A673 (cell line): ENCODE results near the gene SLC3A2. TPM values are rescaled to one million over a fixed set of nuclear protein-coding genes. Genes with fewer than 3 reads are reported as not detected.
A peak's percentile ranks its signal among the peaks of the same experiment; 100 is the strongest.

ENCODE experiments used
- BruUV-seq: library from RNA; stranded (reverse); fragments of 400-500 nt; replicated peaks from 2 replicates; lab custom pipeline; 2021; lab: Mats Ljungman, UMichigan
- CTCF ChIA-PET: fragments of 300-600 bp; sonication (Branson Sonifier 250); formaldehyde crosslinking; loops from one replicate; lab custom pipeline; 2022; ENCODE audit warnings: antibody characterized with exemption; lab: Charles Lee
- POLR2A ChIA-PET: fragments of 300-600 bp; sonication (Branson Sonifier 250); formaldehyde crosslinking; loops from one replicate; lab custom pipeline; 2022; ENCODE audit warnings: antibody characterized with exemption; ENCODE audit not compliant: low non-redundant PET; lab: Charles Lee
- DNase-seq: peaks from one replicate; pipeline ENCODE4 v3.0.0-alpha.2; 2015; ENCODE audit warnings: low spot score
- H3K27ac ChIP-seq: fragments of 200-600 bp; sonication (generic); 2 replicates; pipeline ENCODE4 v1.5.1; 2016; ENCODE audit warnings: mixed run types, low read depth, mild to moderate bottlenecking, mixed read lengths, antibody characterized with exemption, low read length; ENCODE audit not compliant: poor library complexity, severe bottlenecking
- H3K27me3 ChIP-seq: fragments of 200-600 bp; sonication (generic); replicated peaks from 2 replicates; pipeline ENCODE4 v1.6.1; 2017; ENCODE audit warnings: mixed run types, low read depth, mild to moderate bottlenecking, mixed read lengths, antibody characterized with exemption, low read length; ENCODE audit not compliant: insufficient read depth, poor library complexity
- H3K36me3 ChIP-seq: fragments of 200-600 bp; sonication (generic); 2 replicates; pipeline ENCODE4 v1.6.1; 2016; ENCODE audit warnings: mixed run types, mild to moderate bottlenecking, mixed read lengths, antibody characterized with exemption, low read length; ENCODE audit not compliant: insufficient read depth, poor library complexity, severe bottlenecking
- H3K4me1 ChIP-seq: fragments of 200-600 bp; sonication (generic); 2 replicates; pipeline ENCODE4 v1.6.1; 2017; ENCODE audit warnings: mixed run types, mild to moderate bottlenecking, mixed read lengths, antibody characterized with exemption, low read length; ENCODE audit not compliant: insufficient read depth, poor library complexity, severe bottlenecking
- H3K4me3 ChIP-seq: fragments of 200-600 bp; sonication (generic); 2 replicates; pipeline ENCODE4 v1.5.1; 2016; ENCODE audit warnings: low read depth, mixed run types, mild to moderate bottlenecking, mixed read lengths, low read length; ENCODE audit not compliant: poor library complexity, severe bottlenecking
- H3K9me3 ChIP-seq: fragments of 200-600 bp; sonication (generic); 2 replicates; pipeline ENCODE4 v1.6.1; 2016; ENCODE audit warnings: mixed run types, low read depth, mild to moderate bottlenecking, mixed read lengths, antibody characterized with exemption, low read length; ENCODE audit not compliant: poor library complexity, severe bottlenecking
- CTCF ChIP-seq: fragments of 300-800, 200-600 bp; sonication (generic); conservative IDR thresholded peaks from 2 replicates; pipeline ENCODE4 v1.5.1; 2017; ENCODE audit warnings: low read depth, mild to moderate bottlenecking, antibody characterized with exemption, low read length, moderate library complexity, mixed read lengths
- EZH2 ChIP-seq: fragments of 200-600 bp; sonication (generic); IDR thresholded peaks from 2 replicates; pipeline ENCODE4 v1.6.1; 2017; ENCODE audit warnings: borderline replicate concordance, low read depth, mild to moderate bottlenecking, mixed read lengths, antibody characterized with exemption, low read length; ENCODE audit not compliant: poor library complexity, severe bottlenecking
- intact Hi-C: fragments of 100-400 bp; cut with micrococcal nuclease; formaldehyde crosslinking; loops from one replicate; pipeline ENCODE4 v1.10.0; 2022; ENCODE audit not compliant: unreplicated experiment
- total RNA-seq: library from RNA; stranded (reverse); gene quantifications from 2 replicates; pipeline ENCODE4 v1.2.3, GENCODE V29; 2021

The SLC3A2 gene
- total RNA-seq, 1 experiment from 2014 or later: 511 TPM

- intact Hi-C loops: no loop called here
- H3K36me3 ChIP-seq: peaks cover 68% of the 10 kb centered on the region
- POLR2A ChIA-PET: no interaction called here
Observed at GRCh38 chr11:62888406-62888805, 7.7 kb downstream of the SLC3A2 start.

DNA sequence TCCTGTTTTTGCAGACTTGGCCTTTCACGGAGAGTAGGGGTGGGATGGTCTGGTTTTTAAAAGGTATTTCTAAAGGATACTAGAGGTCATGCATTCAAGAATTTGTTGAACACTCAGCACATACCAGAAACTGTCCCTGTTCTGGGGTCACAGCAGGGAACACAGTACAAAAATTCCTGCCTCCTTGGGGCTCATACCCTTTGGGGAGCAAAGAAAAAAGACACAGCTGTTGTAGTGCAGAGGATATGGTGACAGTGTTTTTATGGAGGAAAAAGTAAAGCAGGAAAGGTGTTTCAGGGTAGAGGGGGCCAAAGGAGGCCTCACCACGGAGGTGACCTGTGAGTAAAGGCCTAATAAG lies 8.4 kb downstream of the SLC3A2 start:
- intact Hi-C loops: no loop called here
- ChIA-PET POLR2A (interaction anchor here (1.0 kb wide), 1 partner anchor 8 kb away, joined by 3 read pairs; the partner anchor contains the start of gene SLC3A2), CTCF (interaction anchor here (0.6 kb wide), 1 partner anchor 36 kb away, joined by 5 read pairs; no protein-coding TSS in a partner anchor)
- Histone ChIP-seq H3K27me3 (no peaks in the 10 kb centered on the region), H3K4me1 (peaks cover 30% of the 10 kb centered on the region), H3K27ac (no peak overlapping the region), H3K9me3 (no peaks in the 10 kb centered on the region), H3K36me3 (peaks cover 61% of the 10 kb centered on the region), H3K4me3 (no peak overlapping the region)
- BruUV-seq: no TSS peak
- TF ChIP-seq CTCF (no peak), EZH2 (no peak)
- no peak for DNase-seq

More at GRCh38 chr11:62888406-62888805, 7.7 kb downstream of the SLC3A2 start:
- Histone ChIP-seq H3K27ac (peak overlapping the region; percentile 18), H3K27me3 (no peaks in the 10 kb centered on the region), H3K4me3 (no peak overlapping the region), H3K4me1 (peaks cover 37% of the 10 kb centered on the region), H3K9me3 (no peaks in the 10 kb centered on the region)
- TF ChIP-seq CTCF (no peak), EZH2 (no peak)
- no peak for DNase-seq
- CTCF ChIA-PET: no interaction called here
- BruUV-seq: no TSS peak

DNA sequence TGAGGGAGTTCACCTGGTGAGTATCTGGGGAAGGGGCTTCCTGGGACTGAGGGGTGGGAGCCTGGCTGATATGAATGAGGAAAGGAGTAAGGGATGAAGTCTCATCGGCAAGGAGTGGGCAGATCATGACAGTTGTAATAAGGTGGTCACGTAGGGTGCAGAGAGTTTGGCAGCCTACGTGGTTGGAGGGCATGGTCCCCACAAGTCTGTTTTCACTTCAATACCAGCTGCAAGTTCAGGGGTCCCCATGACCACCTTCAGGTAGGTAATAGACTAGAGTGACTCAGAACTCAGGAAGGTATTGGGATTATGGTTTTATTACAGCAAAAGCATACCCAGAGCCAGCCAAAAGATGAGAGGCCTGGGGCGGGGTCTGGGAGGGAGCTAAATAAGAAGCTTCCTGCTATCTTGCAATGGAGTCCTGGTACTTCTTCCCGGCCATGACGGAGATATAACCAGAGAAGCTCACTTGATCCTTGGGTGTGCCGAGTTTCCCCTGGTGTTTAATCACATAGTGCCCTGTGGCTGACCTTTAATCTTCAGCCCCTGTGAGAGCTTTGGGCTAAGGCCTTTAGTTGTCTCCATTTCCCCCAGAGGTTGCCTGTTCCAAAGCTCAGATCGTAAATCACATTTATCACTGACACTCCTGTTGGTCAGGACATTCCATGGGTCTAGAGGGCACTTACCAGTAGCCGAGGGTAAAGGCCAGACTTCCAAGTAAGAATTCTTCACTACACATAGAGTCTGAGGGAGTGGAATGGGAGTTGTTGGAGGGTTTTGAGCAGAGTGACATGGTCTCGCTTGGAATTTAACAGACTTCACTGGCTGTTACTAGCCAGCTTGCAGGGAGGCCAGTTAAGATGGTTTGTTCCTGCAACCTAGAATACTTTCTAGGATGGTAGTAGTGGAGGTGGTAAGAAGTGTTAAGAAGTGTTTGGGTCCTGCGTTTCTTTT lies 9.1 kb downstream of the SLC3A2 start:
- ChIA-PET CTCF (interaction anchor here (0.6 to 0.7 kb wide), 2 partner anchors 16 to 35 kb away, joined by 4 to 5 read pairs; no protein-coding TSS in a partner anchor), POLR2A (interaction anchor here (0.5 to 1.0 kb wide), 3 partner anchors 9 to 118 kb away, joined by 3 to 5 read pairs (median 3); partner anchors contain the start of genes SLC3A2 and TAF6L)
- Histone ChIP-seq H3K4me3 (no peak overlapping the region), H3K9me3 (no peaks in the 10 kb centered on the region), H3K27ac (no peak overlapping the region), H3K4me1 (peaks cover 24% of the 10 kb centered on the region), H3K36me3 (peaks cover 55% of the 10 kb centered on the region), H3K27me3 (no peaks in the 10 kb centered on the region)
- intact Hi-C loops: no loop called here
- DNase-seq: no peak
- TF ChIP-seq CTCF (no peak), EZH2 (no peak)
- no TSS peak for BruUV-seq
